ENCODE measurements around the gene RIMS1. TPM values are rescaled to one million over a fixed set of nuclear protein-coding genes. Genes with fewer than 3 reads are reported as not detected.

The RIMS1 gene
- total RNA-seq, 1 donor = 0.63 TPM

DNA sequence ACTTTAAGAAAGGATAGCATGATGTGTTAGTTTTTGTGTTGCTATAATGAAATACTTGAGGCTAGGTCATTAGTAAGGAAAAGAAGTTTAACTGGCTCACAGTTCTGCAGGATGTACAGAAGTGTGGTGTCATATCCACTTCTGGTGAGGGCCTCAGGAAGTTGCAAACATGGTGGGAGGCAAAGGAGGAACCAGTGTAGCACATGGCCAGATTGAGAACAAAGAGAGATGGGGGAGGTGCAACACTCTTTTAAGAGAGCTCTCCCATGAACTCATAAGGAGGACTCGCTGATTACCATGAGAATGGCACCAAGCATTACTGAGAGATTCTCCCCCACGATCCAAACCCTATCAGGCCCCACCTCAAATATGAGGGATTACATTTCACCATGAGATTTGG, 265.4 kb downstream of the RIMS1 start:
- DNase-seq (ENCODE audit: low read depth) = no peak
- no peak overlapping the region for H3K4me3 ChIP-seq (ENCODE audit: low read depth, low read length)
- TF ChIP-seq, protein P1, sequence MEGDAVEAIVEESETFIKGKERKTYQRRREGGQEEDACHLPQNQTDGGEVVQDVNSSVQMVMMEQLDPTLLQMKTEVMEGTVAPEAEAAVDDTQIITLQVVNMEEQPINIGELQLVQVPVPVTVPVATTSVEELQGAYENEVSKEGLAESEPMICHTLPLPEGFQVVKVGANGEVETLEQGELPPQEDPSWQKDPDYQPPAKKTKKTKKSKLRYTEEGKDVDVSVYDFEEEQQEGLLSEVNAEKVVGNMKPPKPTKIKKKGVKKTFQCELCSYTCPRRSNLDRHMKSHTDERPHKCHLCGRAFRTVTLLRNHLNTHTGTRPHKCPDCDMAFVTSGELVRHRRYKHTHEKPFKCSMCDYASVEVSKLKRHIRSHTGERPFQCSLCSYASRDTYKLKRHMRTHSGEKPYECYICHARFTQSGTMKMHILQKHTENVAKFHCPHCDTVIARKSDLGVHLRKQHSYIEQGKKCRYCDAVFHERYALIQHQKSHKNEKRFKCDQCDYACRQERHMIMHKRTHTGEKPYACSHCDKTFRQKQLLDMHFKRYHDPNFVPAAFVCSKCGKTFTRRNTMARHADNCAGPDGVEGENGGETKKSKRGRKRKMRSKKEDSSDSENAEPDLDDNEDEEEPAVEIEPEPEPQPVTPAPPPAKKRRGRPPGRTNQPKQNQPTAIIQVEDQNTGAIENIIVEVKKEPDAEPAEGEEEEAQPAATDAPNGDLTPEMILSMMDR (IDR thresholded peaks at IDR 0.05; ENCODE audit: insufficient read depth, low read length) = no peak

DNA sequence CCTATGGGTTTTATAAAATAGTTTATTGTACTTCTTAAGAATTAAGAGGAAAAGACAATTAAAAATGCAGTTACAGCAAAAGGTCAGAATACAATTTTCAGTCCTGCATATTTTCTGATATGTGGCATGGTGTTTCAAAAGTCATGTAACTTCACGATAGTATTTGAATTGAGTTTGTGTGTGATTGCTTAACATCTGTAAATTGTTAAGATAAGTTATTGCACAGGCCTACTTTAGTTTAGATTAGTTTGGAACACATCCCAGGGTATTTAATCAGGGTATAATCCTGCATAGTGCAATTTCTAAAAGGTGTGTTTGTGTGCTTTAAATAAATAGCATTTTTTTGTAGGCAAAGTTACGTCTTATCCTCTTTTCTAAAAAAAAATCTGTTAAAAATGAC, 289.6 kb downstream of the RIMS1 start:
- TF ChIP-seq, protein P1 (IDR thresholded peaks at IDR 0.05; ENCODE audit: insufficient read depth, low read length) = no peak
- no peak overlapping the region for H3K4me3 ChIP-seq (ENCODE audit: low read depth, low read length)
- peak; percentile 35 for DNase-seq (ENCODE audit: low read depth)

GRCh38 chr6:72182337-72183246, 296.2 kb downstream of the RIMS1 start:
- DNase-seq (ENCODE audit: low read depth) = no peak
- peak overlapping the region; percentile 58 for H3K4me3 ChIP-seq (ENCODE audit: low read depth, low read length)
- TF ChIP-seq, protein P1 (IDR thresholded peaks at IDR 0.05; ENCODE audit: insufficient read depth, low read length) = no peak

- no peak overlapping the region for H3K4me3 ChIP-seq (ENCODE audit: low read depth, low read length)
- TF ChIP-seq, protein P1 (IDR thresholded peaks at IDR 0.05; ENCODE audit: insufficient read depth, low read length) = no peak
- no peak for DNase-seq (ENCODE audit: low read depth)
Measured at GRCh38 chr6:72203983-72204382, 317.6 kb downstream of the RIMS1 start.

GRCh38 chr6:72205500-72205899, 319.1 kb downstream of the RIMS1 start:
- H3K4me3 ChIP-seq (ENCODE audit: low read depth, low read length) = no peak overlapping the region
- TF ChIP-seq, protein P1 (IDR thresholded peaks at IDR 0.05; ENCODE audit: insufficient read depth, low read length) = no peak
- DNase-seq (ENCODE audit: low read depth) = no peak

DNA sequence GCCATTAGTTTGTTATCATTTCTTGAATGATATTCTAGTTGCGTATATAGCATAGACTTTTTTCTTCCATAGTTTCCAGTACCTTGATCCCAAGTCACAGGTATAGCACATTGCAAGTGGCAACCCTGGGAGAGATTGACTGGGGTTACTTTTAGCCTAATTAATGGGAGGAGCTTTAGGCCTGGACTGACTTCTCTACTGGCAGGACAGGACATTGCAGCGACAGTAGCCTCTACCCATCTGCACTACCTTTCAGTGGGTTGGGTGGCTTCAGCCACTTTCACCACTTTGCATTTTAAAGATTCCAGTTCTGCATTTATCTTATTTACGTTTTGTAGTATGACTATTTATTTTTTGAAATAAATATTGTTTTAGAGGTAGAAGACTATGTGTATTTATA, 320.3 kb downstream of the RIMS1 start:
- no peak overlapping the region for H3K4me3 ChIP-seq (ENCODE audit: low read depth, low read length)
- TF ChIP-seq, protein P1 (IDR thresholded peaks at IDR 0.05; ENCODE audit: insufficient read depth, low read length) = no peak
- no peak for DNase-seq (ENCODE audit: low read depth)
